ENCODE results near the gene DNASE1L3. TPM values are rescaled to one million over a fixed set of nuclear protein-coding genes. Genes with fewer than 3 reads are reported as not detected.

The DNASE1L3 gene
- total RNA-seq, 2 donors from 2014 or later, result 1.4 to 2.3 TPM

GRCh38 chr3:58238830-58239229, 28.1 kb upstream of the DNASE1L3 start:
- TF ChIP-seq CTCF (IDR thresholded peaks at IDR 0.05), result no peak
- no peak for TF ChIP-seq POLR2A (IDR thresholded peaks at IDR 0.05)
- no peak for TF ChIP-seq POLR2AphosphoS5 (IDR thresholded peaks at IDR 0.05)
- WGBS, result 79% methylated on average over 7 of the region's 7 CpGs
- intact Hi-C loops (cut with DNase I), result loop anchor here (5.0 kb wide), 1 partner anchor 58 kb away; no protein-coding TSS in a partner anchor

GRCh38 chr3:58237941-58238681, 27.3 kb upstream of the DNASE1L3 start:
- no peak for TF ChIP-seq POLR2A (IDR thresholded peaks at IDR 0.05)
- TF ChIP-seq CTCF (IDR thresholded peaks at IDR 0.05), result no peak
- TF ChIP-seq POLR2AphosphoS5 (IDR thresholded peaks at IDR 0.05), result no peak
- no peak for DNase-seq (ENCODE audit: low spot score)
- intact Hi-C loops (cut with DNase I), result loop anchor here (2.0 to 5.0 kb wide), 2 partner anchors 59 to 69 kb away; partner anchors contain the start of genes HTD2 and RPP14
- WGBS, result under 1% methylated on average over 50 of the region's 53 CpGs
- Histone ChIP-seq H3K4me1 (replicated peaks) (no peaks in the 10 kb centered on the region), H3K27me3 (replicated peaks; ENCODE audit: insufficient read depth) (no peaks in the 10 kb centered on the region), H3K36me3 (no peaks in the 10 kb centered on the region), H3K4me3 (peak overlapping the region; percentile 89 to 93), H3K27ac (peak overlapping the region; percentile 80 to 86), H3K9me3 (no peaks in the 10 kb centered on the region)

More at GRCh38 chr3:58238830-58239229, 28.1 kb upstream of the DNASE1L3 start:
- no peaks in the 10 kb centered on the region for H3K36me3 ChIP-seq
- H3K4me3 ChIP-seq, result no peak overlapping the region
- no peak overlapping the region for H3K27ac ChIP-seq
- DNase-seq (ENCODE audit: low spot score), result no peak
- no peaks in the 10 kb centered on the region for H3K4me1 ChIP-seq (replicated peaks)
- H3K9me3 ChIP-seq, result no peaks in the 10 kb centered on the region
- no peaks in the 10 kb centered on the region for H3K27me3 ChIP-seq (replicated peaks; ENCODE audit: insufficient read depth)

- intact Hi-C loops (cut with DNase I), result loop anchor here (2.0 to 5.0 kb wide), 2 partner anchors 60 to 69 kb away; partner anchors contain the start of genes HTD2 and RPP14
- peak; percentile 37 to 72 (median 64) for TF ChIP-seq CTCF (IDR thresholded peaks at IDR 0.05)
- TF ChIP-seq POLR2AphosphoS5 (IDR thresholded peaks at IDR 0.05), result no peak
- TF ChIP-seq POLR2A (IDR thresholded peaks at IDR 0.05), result no peak
- Histone ChIP-seq H3K9me3 (no peaks in the 10 kb centered on the region), H3K27me3 (replicated peaks; ENCODE audit: insufficient read depth) (no peaks in the 10 kb centered on the region), H3K36me3 (no peaks in the 10 kb centered on the region), H3K4me1 (replicated peaks) (no peaks in the 10 kb centered on the region), H3K4me3 (peak within 1 kb of the TSS; percentile 89 to 93), H3K27ac (peak within 1 kb of the TSS; percentile 80 to 86)
- 4% methylated on average over 60 of the region's 77 CpGs for whole genome bisulfite sequencing
- peak; percentile 58 for DNase-seq (ENCODE audit: low spot score)
These were observed 26.6 kb upstream of the DNASE1L3 start, which contains the start of gene ABHD6 for GRCh38 chr3:58237238-58237940. ABHD6 (plus strand) TSS chr3:58237792; CDS start chr3:58256587, 18,795 bp downstream.

- Histone ChIP-seq H3K4me1 (replicated peaks) (no peaks in the 10 kb centered on the region), H3K27ac (peak overlapping the region; percentile 80 to 86), H3K27me3 (replicated peaks; ENCODE audit: insufficient read depth) (no peaks in the 10 kb centered on the region), H3K36me3 (no peaks in the 10 kb centered on the region), H3K9me3 (no peaks in the 10 kb centered on the region), H3K4me3 (peak overlapping the region; percentile 89 to 93)
- no peak for DNase-seq (ENCODE audit: low spot score)
- intact Hi-C loops (cut with DNase I), result loop anchor here (2.0 to 5.0 kb wide), 2 partner anchors 61 to 70 kb away; partner anchors contain the start of genes HTD2 and RPP14
- WGBS, result 17% methylated on average over 24 of the region's 24 CpGs
- no peak for TF ChIP-seq POLR2A (IDR thresholded peaks at IDR 0.05)
- no peak for TF ChIP-seq POLR2AphosphoS5 (IDR thresholded peaks at IDR 0.05)
- TF ChIP-seq CTCF (IDR thresholded peaks at IDR 0.05), result no peak
These were observed 25.9 kb upstream of the DNASE1L3 start for GRCh38 chr3:58236527-58237237.

Measured in prostate gland (tissue), 2 donors.